Thyroid gland (tissue), 4 donors: ENCODE data around the gene MAMDC4.

ENCODE experiments used
- POLR2A ChIP-seq, 2 donors: fragments of 450-650 bp; IDR thresholded peaks; one replicate each; pipeline ENCODE4 v1.6.1; 2017; ENCODE audit warnings: antibody characterized with exemption in 2 of 2, mild to moderate bottlenecking in 2 of 2, moderate library complexity in 1 of 2
- TF ChIP-seq, protein P1 (sequence below), 6 experiments: fragments of 200-600 bp in 3 of 6; fragments of 450-650 bp in 3 of 6; sonication (generic) in 3 of 6; IDR thresholded peaks; one replicate each; pipeline ENCODE4 v1.5.1; 2016 to 2019; ENCODE audit warnings: antibody characterized with exemption in 6 of 6, mild to moderate bottlenecking in 2 of 6, inconsistent platforms in 1 of 6, moderate library complexity in 1 of 6

GRCh38 chr9:136845465-136846260 is 6.5 kb upstream of the MAMDC4 start:
- TF ChIP-seq, protein P1, sequence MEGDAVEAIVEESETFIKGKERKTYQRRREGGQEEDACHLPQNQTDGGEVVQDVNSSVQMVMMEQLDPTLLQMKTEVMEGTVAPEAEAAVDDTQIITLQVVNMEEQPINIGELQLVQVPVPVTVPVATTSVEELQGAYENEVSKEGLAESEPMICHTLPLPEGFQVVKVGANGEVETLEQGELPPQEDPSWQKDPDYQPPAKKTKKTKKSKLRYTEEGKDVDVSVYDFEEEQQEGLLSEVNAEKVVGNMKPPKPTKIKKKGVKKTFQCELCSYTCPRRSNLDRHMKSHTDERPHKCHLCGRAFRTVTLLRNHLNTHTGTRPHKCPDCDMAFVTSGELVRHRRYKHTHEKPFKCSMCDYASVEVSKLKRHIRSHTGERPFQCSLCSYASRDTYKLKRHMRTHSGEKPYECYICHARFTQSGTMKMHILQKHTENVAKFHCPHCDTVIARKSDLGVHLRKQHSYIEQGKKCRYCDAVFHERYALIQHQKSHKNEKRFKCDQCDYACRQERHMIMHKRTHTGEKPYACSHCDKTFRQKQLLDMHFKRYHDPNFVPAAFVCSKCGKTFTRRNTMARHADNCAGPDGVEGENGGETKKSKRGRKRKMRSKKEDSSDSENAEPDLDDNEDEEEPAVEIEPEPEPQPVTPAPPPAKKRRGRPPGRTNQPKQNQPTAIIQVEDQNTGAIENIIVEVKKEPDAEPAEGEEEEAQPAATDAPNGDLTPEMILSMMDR (IDR thresholded peaks at IDR 0.05) = no peak
- no peak for TF ChIP-seq POLR2A (IDR thresholded peaks at IDR 0.05)
